Large intestine (tissue), 3 donors: ENCODE measurements around the gene PCNX2. TPM values are rescaled to one million over a fixed set of nuclear protein-coding genes. Genes with fewer than 3 reads are reported as not detected.

Experiments
- DNase-seq, 2 donors: peaks; one replicate each; pipeline versions ENCODE4 v3.0.0 to v3.0.0-alpha.2; 2013
- H3K27ac ChIP-seq: one replicate; pipeline ENCODE4 v1.5.1; 2013; ENCODE audit warnings: low read length
- H3K27me3 ChIP-seq: 2 replicates; pipeline ENCODE4 v1.6.1; 2013; ENCODE audit warnings: low read length; ENCODE audit not compliant: control insufficient read depth, insufficient read depth
- H3K36me3 ChIP-seq: 2 replicates; pipeline ENCODE4 v1.6.1; 2013; ENCODE audit warnings: low read length; ENCODE audit not compliant: control insufficient read depth, insufficient read depth
- H3K4me1 ChIP-seq: one replicate; pipeline ENCODE4 v1.6.1; 2013; ENCODE audit warnings: low read length; ENCODE audit not compliant: control insufficient read depth, insufficient read depth
- H3K4me3 ChIP-seq: one replicate; pipeline ENCODE4 v1.5.1; 2013; ENCODE audit warnings: low read length
- H3K9me3 ChIP-seq: one replicate; pipeline ENCODE4 v1.6.1; 2013; ENCODE audit warnings: mild to moderate bottlenecking, low read depth, low read length, moderate library complexity; ENCODE audit not compliant: control insufficient read depth
- WGBS: methylation state at CpG from one replicate; pipeline ENCODE4 v1.1.5; 2013; ENCODE audit warnings: low lambda C conversion rate; ENCODE audit not compliant: insufficient coverage; 5-methylcytosine and 5-hydroxymethylcytosine counted together
- polyA plus RNA-seq: library from polyadenylated mRNA; unstranded; fragments of 120-200 nt; gene quantifications from one replicate; pipeline ENCODE4 v1.2.1, GENCODE V29; 2013

The PCNX2 gene
- polyA plus RNA-seq, 1 donor = 6.9 TPM

- Histone ChIP-seq H3K27me3 (no peaks in the 10 kb centered on the region), H3K27ac (no peak overlapping the region), H3K9me3 (no peaks in the 10 kb centered on the region), H3K36me3 (no peaks in the 10 kb centered on the region), H3K4me1 (no peaks in the 10 kb centered on the region), H3K4me3 (no peak overlapping the region)
- no peak for DNase-seq
These were observed 256.9 kb downstream of the PCNX2 start for GRCh38 chr1:233038581-233038980.

GRCh38 chr1:233037843-233038242 is 257.7 kb downstream of the PCNX2 start:
- Histone ChIP-seq H3K4me1 (no peaks in the 10 kb centered on the region), H3K36me3 (no peaks in the 10 kb centered on the region), H3K4me3 (no peak overlapping the region), H3K27ac (no peak overlapping the region), H3K9me3 (no peaks in the 10 kb centered on the region), H3K27me3 (no peaks in the 10 kb centered on the region)
- DNase-seq = no peak

GRCh38 chr1:233034836-233035235 is 260.7 kb downstream of the PCNX2 start:
- Histone ChIP-seq H3K36me3 (no peaks in the 10 kb centered on the region), H3K27me3 (no peaks in the 10 kb centered on the region), H3K27ac (no peak overlapping the region), H3K9me3 (no peaks in the 10 kb centered on the region), H3K4me1 (no peaks in the 10 kb centered on the region), H3K4me3 (no peak overlapping the region)
- no peak for DNase-seq
- WGBS = 19% methylated on average over 3 of the region's 5 CpGs

GRCh38 chr1:233033361-233033760 is 262.2 kb downstream of the PCNX2 start:
- no peak overlapping the region for H3K27ac ChIP-seq
- H3K4me1 ChIP-seq = no peaks in the 10 kb centered on the region
- no peaks in the 10 kb centered on the region for H3K9me3 ChIP-seq
- H3K36me3 ChIP-seq = no peaks in the 10 kb centered on the region
- DNase-seq = no peak
- 100% methylated on average over 1 of the region's 3 CpGs for WGBS
- no peaks in the 10 kb centered on the region for H3K27me3 ChIP-seq
- no peak overlapping the region for H3K4me3 ChIP-seq

GRCh38 chr1:233032916-233033315 is 262.6 kb downstream of the PCNX2 start:
- DNase-seq = no peak
- Histone ChIP-seq H3K27me3 (no peaks in the 10 kb centered on the region), H3K36me3 (no peaks in the 10 kb centered on the region), H3K4me1 (no peaks in the 10 kb centered on the region), H3K9me3 (no peaks in the 10 kb centered on the region), H3K27ac (no peak overlapping the region), H3K4me3 (no peak overlapping the region)
- WGBS = 100% methylated on average over 1 of the region's 4 CpGs

GRCh38 chr1:233031521-233031920 is 264.0 kb downstream of the PCNX2 start:
- H3K27ac ChIP-seq = no peak overlapping the region
- no peaks in the 10 kb centered on the region for H3K36me3 ChIP-seq
- no peaks in the 10 kb centered on the region for H3K27me3 ChIP-seq
- no peak for DNase-seq
- H3K9me3 ChIP-seq = no peaks in the 10 kb centered on the region
- WGBS = 63% methylated on average over 1 of the region's 3 CpGs
- H3K4me1 ChIP-seq = no peaks in the 10 kb centered on the region
- no peak overlapping the region for H3K4me3 ChIP-seq

GRCh38 chr1:233027046-233027445 is 268.5 kb downstream of the PCNX2 start:
- DNase-seq = no peak
- Histone ChIP-seq H3K27ac (no peak overlapping the region), H3K9me3 (no peaks in the 10 kb centered on the region), H3K4me1 (no peaks in the 10 kb centered on the region), H3K27me3 (no peaks in the 10 kb centered on the region), H3K36me3 (no peaks in the 10 kb centered on the region), H3K4me3 (no peak overlapping the region)
- 90% methylated on average over 2 of the region's 5 CpGs for WGBS

- WGBS = 100% methylated on average over 1 of the region's 2 CpGs
- H3K4me1 ChIP-seq = no peaks in the 10 kb centered on the region
- no peak overlapping the region for H3K27ac ChIP-seq
- no peaks in the 10 kb centered on the region for H3K9me3 ChIP-seq
- no peaks in the 10 kb centered on the region for H3K27me3 ChIP-seq
- no peaks in the 10 kb centered on the region for H3K36me3 ChIP-seq
- no peak for DNase-seq
- H3K4me3 ChIP-seq = no peak overlapping the region
These were observed 270.0 kb downstream of the PCNX2 start for GRCh38 chr1:233025567-233025966.

- Histone ChIP-seq H3K9me3 (no peaks in the 10 kb centered on the region), H3K36me3 (no peaks in the 10 kb centered on the region), H3K4me1 (peaks cover 2% of the 10 kb centered on the region), H3K27me3 (no peaks in the 10 kb centered on the region), H3K27ac (no peak overlapping the region), H3K4me3 (no peak overlapping the region)
- WGBS = no CpG with 5 or more reads among the region's 12 CpGs
- DNase-seq = peak; percentile 53 to 54
These were observed 270.4 kb downstream of the PCNX2 start for GRCh38 chr1:233025157-233025556.

GRCh38 chr1:233024199-233024598 is 271.3 kb downstream of the PCNX2 start:
- peaks cover 5% of the 10 kb centered on the region for H3K4me1 ChIP-seq
- WGBS = no CpG with 5 or more reads among the region's 9 CpGs
- H3K4me3 ChIP-seq = no peak overlapping the region
- no peaks in the 10 kb centered on the region for H3K36me3 ChIP-seq
- DNase-seq = no peak
- no peak overlapping the region for H3K27ac ChIP-seq
- no peaks in the 10 kb centered on the region for H3K9me3 ChIP-seq
- H3K27me3 ChIP-seq = no peaks in the 10 kb centered on the region

- DNase-seq = no peak
- Histone ChIP-seq H3K4me3 (no peak overlapping the region), H3K36me3 (no peaks in the 10 kb centered on the region), H3K27ac (no peak overlapping the region), H3K27me3 (no peaks in the 10 kb centered on the region), H3K4me1 (peaks cover 5% of the 10 kb centered on the region), H3K9me3 (no peaks in the 10 kb centered on the region)
- no CpG with 5 or more reads among the region's 2 CpGs for WGBS
These were observed 273.3 kb downstream of the PCNX2 start for GRCh38 chr1:233022246-233022645.
